GM19452 (cell line): ENCODE data around the gene FCN2.

Experiments used
- ATAC-seq: cut with Tn5 transposase; IDR thresholded peaks from one replicate; pipeline ENCODE4 v1.9.1; 2021; ENCODE audit not compliant: unreplicated experiment

The FCN2 gene

GRCh38 chr9:134929193-134930158 is 48.9 kb downstream of the FCN2 start:
- ATAC-seq: no peak

GRCh38 chr9:134930398-134930797 is 49.8 kb downstream of the FCN2 start:
- no peak for ATAC-seq

GRCh38 chr9:134932171-134932570 is 51.6 kb downstream of the FCN2 start:
- no peak for ATAC-seq

- ATAC-seq: no peak
Observed at GRCh38 chr9:134932606-134933005, 52.0 kb downstream of the FCN2 start.

GRCh38 chr9:134933076-134933659 is 52.6 kb downstream of the FCN2 start:
- no peak for ATAC-seq

- no peak for ATAC-seq
Observed at GRCh38 chr9:134935056-134935640, 54.5 kb downstream of the FCN2 start.

GRCh38 chr9:134935701-134936345 is 55.2 kb downstream of the FCN2 start:
- ATAC-seq: no peak

- ATAC-seq: no peak
Observed at GRCh38 chr9:134936346-134937163, 55.9 kb downstream of the FCN2 start.
